BE2C (cell line): Measurements from ENCODE around the gene REEP6.
A peak's percentile ranks its signal among the peaks of the same experiment; 100 is the strongest.

Source experiments
- DNase-seq: peaks from one replicate; pipeline ENCODE4 v3.0.0-alpha.2; 2020
- H3K27me3 ChIP-seq: fragments of 250-450 bp; sonication (Bioruptor Pico); 2 replicates; pipeline ENCODE4 v1.5.1; 2020; ENCODE audit warnings: mild to moderate bottlenecking
- H3K36me3 ChIP-seq: fragments of 250-450 bp; sonication (Bioruptor Pico); 2 replicates; pipeline ENCODE4 v1.5.1; 2020; ENCODE audit warnings: mild to moderate bottlenecking
- H3K4me1 ChIP-seq: fragments of 250-450 bp; sonication (Bioruptor Pico); 2 replicates; pipeline ENCODE4 v1.5.1; 2020
- H3K4me3 ChIP-seq: 2 replicates; pipeline ENCODE4 v1.5.1; 2011; ENCODE audit warnings: low read depth, low read length
- H3K9me3 ChIP-seq: fragments of 250-450 bp; sonication (Bioruptor Pico); 2 replicates; pipeline ENCODE4 v1.5.1; 2020
- CTCF ChIP-seq: IDR thresholded peaks from 2 replicates; pipeline ENCODE4 v1.5.1; 2012; ENCODE audit warnings: mild to moderate bottlenecking, low read depth, low read length

The REEP6 gene

GRCh38 chr19:1507192-1507660 lies 16.2 kb downstream of the REEP6 start:
- Histone ChIP-seq H3K36me3 (no peaks in the 10 kb centered on the region), H3K4me1 (peaks cover 3% of the 10 kb centered on the region; the same call in 1 of the 2 replicates), H3K9me3 (no peaks in the 10 kb centered on the region; the same call in 1 of the 2 replicates), H3K4me3 (no peak overlapping the region; the same call in 1 of the 2 replicates), H3K27me3 (peaks cover 28% of the 10 kb centered on the region)
- no peak for DNase-seq
- TF ChIP-seq CTCF, result no peak

- no peak for TF ChIP-seq CTCF
- Histone ChIP-seq H3K4me3 (peak overlapping the region; percentile 57), H3K27me3 (peaks cover 34% of the 10 kb centered on the region), H3K4me1 (peaks cover 3% of the 10 kb centered on the region; the same call in 1 of the 2 replicates), H3K9me3 (no peaks in the 10 kb centered on the region; the same call in 1 of the 2 replicates), H3K36me3 (no peaks in the 10 kb centered on the region)
- DNase-seq, result peak; percentile 97
These were observed 17.0 kb downstream of the REEP6 start for GRCh38 chr19:1507763-1508506.

- H3K9me3 ChIP-seq, result no peaks in the 10 kb centered on the region; the same call in 1 of the 2 replicates
- no peaks in the 10 kb centered on the region for H3K36me3 ChIP-seq
- no peak overlapping the region; the same call in 1 of the 2 replicates for H3K4me3 ChIP-seq
- peaks cover 3% of the 10 kb centered on the region; the same call in 1 of the 2 replicates for H3K4me1 ChIP-seq
- H3K27me3 ChIP-seq, result peaks cover 36% of the 10 kb centered on the region
- DNase-seq, result no peak
- TF ChIP-seq CTCF, result no peak
These were observed 17.5 kb downstream of the REEP6 start for GRCh38 chr19:1508507-1508856.

- H3K4me1 ChIP-seq, result peaks cover 3% of the 10 kb centered on the region; the same call in 1 of the 2 replicates
- H3K27me3 ChIP-seq, result peaks cover 39% of the 10 kb centered on the region
- no peak for TF ChIP-seq CTCF
These were observed 18.8 kb downstream of the REEP6 start for GRCh38 chr19:1509602-1510441.

GRCh38 chr19:1510442-1510806 lies 19.4 kb downstream of the REEP6 start:
- no peak for DNase-seq
- Histone ChIP-seq H3K27me3 (peaks cover 39% of the 10 kb centered on the region), H3K9me3 (no peaks in the 10 kb centered on the region; the same call in 1 of the 2 replicates), H3K4me3 (no peak overlapping the region), H3K36me3 (no peaks in the 10 kb centered on the region), H3K4me1 (peaks cover 3% of the 10 kb centered on the region; the same call in 1 of the 2 replicates)
- no peak for TF ChIP-seq CTCF

More at GRCh38 chr19:1509602-1510441, 18.8 kb downstream of the REEP6 start:
- Histone ChIP-seq H3K9me3 (no peaks in the 10 kb centered on the region; the same call in 1 of the 2 replicates), H3K36me3 (no peaks in the 10 kb centered on the region), H3K4me3 (no peak overlapping the region)
- DNase-seq, result no peak
